Lung (tissue), 12 donors: Measurements from ENCODE around the gene SCEL. TPM values are rescaled to one million over a fixed set of nuclear protein-coding genes. Genes with fewer than 3 reads are reported as not detected.
A peak's percentile ranks its signal among the peaks of the same experiment; 100 is the strongest.

Experiments
- ATAC-seq: fragments of 200-7000 bp; cut with Tn5 transposase; one replicate; pipeline ENCODE4 v1.9.1; 2020; ENCODE audit warnings: moderate number of reproducible peaks; ENCODE audit not compliant: insufficient read depth, low FRiP score
- DNase-seq, 3 donors: peaks; one replicate each; pipeline ENCODE4 v3.0.0-alpha.2; 2013 to 2017
- H3K27ac ChIP-seq, 2 donors: one replicate each; pipeline ENCODE4 v1.5.1; 2013; ENCODE audit warnings: mild to moderate bottlenecking in 2 of 2, moderate library complexity in 2 of 2, control low read depth in 1 of 2, inconsistent platforms in 1 of 2, low read depth in 1 of 2, low read length in 1 of 2
- H3K27me3 ChIP-seq, 3 donors: one replicate each; pipeline ENCODE4 v1.5.1; 2013; ENCODE audit warnings: low read length in 2 of 3; ENCODE audit not compliant: control insufficient read depth in 3 of 3, insufficient read depth in 3 of 3
- H3K36me3 ChIP-seq, 4 donors: one replicate each; pipeline ENCODE4 v1.5.1; 2013; ENCODE audit warnings: low read length in 4 of 4, mild to moderate bottlenecking in 1 of 4, moderate library complexity in 1 of 4; ENCODE audit not compliant: control insufficient read depth in 4 of 4, insufficient read depth in 4 of 4
- H3K4me1 ChIP-seq, 5 donors: one replicate each; pipeline ENCODE4 v1.5.1; 2013; ENCODE audit warnings: low read length in 5 of 5, mild to moderate bottlenecking in 2 of 5, moderate library complexity in 1 of 5; ENCODE audit not compliant: control insufficient read depth in 5 of 5, insufficient read depth in 5 of 5
- H3K4me3 ChIP-seq: one replicate; pipeline ENCODE4 v1.5.1; 2013; ENCODE audit warnings: mild to moderate bottlenecking, control low read depth, moderate library complexity
- H3K9ac ChIP-seq, 2 donors: one replicate each; pipeline ENCODE4 v1.5.1; 2013; ENCODE audit warnings: low read length in 2 of 2, control low read depth in 1 of 2; ENCODE audit not compliant: insufficient read depth in 1 of 2
- H3K9me3 ChIP-seq, 4 donors: one replicate each; pipeline ENCODE4 v1.5.1; 2013; ENCODE audit warnings: low read length in 3 of 4, mild to moderate bottlenecking in 1 of 4, moderate library complexity in 1 of 4; ENCODE audit not compliant: control insufficient read depth in 4 of 4, insufficient read depth in 3 of 4
- CTCF ChIP-seq: IDR thresholded peaks from 2 replicates; pipeline ENCODE4 v1.5.1; 2012; ENCODE audit warnings: mild to moderate bottlenecking; ENCODE audit errors: control extremely low read depth, extremely low read depth
- WGBS, 2 donors: extraction: QIAGEN DNeasy Blood & Tissue Kit; methylation state at CpG; one replicate each; pipeline ENCODE4 v1.1.7; 2013; 5-methylcytosine and 5-hydroxymethylcytosine counted together
- polyA plus RNA-seq, 2 donors: library from polyadenylated mRNA; stranded (reverse); fragments of 200-250 nt; gene quantifications; one replicate each; pipeline ENCODE4 v1.2.1, GENCODE V29; 2013
- total RNA-seq, 2 donors: library from RNA; depleted of rRNA in 1 of 2; stranded (reverse); fragments of >200 nt in 1 of 2; gene quantifications; one replicate each; pipeline ENCODE4 v1.2.1, GENCODE V29; 2014 to 2021
- donor health status: control.
- donor health status: control.
- donor health status: Bipolar disorder and iron deficiency.
- donor health status: healthy.
- donor health status: DM: yes; HTN: yes; CAD: no.

Gene SCEL
- total and polyA plus RNA-seq, 4 donors: 6.0 to 62.1 (median 24.7) TPM

- ATAC-seq (peak; percentile 42), DNase-seq (no peak)
- H3K27ac ChIP-seq: peak overlapping the region in 1 of 2 donors; percentile 79
Observed at GRCh38 chr13:77533875-77534788, 1.4 kb upstream of the SCEL start.

GRCh38 chr13:77536358-77536757 is 852 bp downstream of the SCEL start:
- Histone ChIP-seq H3K27me3 (no peaks in the 10 kb centered on the region), H3K4me1 (peaks cover 0 to 3% (median 0%) of the 10 kb centered on the region in 5 donors), H3K9me3 (no peaks in the 10 kb centered on the region), H3K36me3 (no peaks in the 10 kb centered on the region), H3K27ac (no peak overlapping the region), H3K4me3 (no peak overlapping the region), H3K9ac (no peak overlapping the region)
- TF ChIP-seq CTCF: no peak
- ATAC-seq (no peak), DNase-seq (no peak)

More at GRCh38 chr13:77533875-77534788, 1.4 kb upstream of the SCEL start:
- TF ChIP-seq CTCF: no peak
- Histone ChIP-seq H3K4me3 (no peak overlapping the region), H3K9ac (no peak overlapping the region), H3K9me3 (no peaks in the 10 kb centered on the region), H3K4me1 (no peaks in the 10 kb centered on the region), H3K27me3 (no peaks in the 10 kb centered on the region), H3K36me3 (no peaks in the 10 kb centered on the region)
- 51 to 59% methylated on average over 7 of the region's 7 CpGs for WGBS, 2 donors

GRCh38 chr13:77537289-77537919 is 1.9 kb downstream of the SCEL start:
- H3K27ac ChIP-seq: no peak overlapping the region

More at GRCh38 chr13:77537289-77537919, 1.9 kb downstream of the SCEL start:
- ATAC-seq (peak; percentile 48), DNase-seq (no peak)
- Histone ChIP-seq H3K9me3 (no peaks in the 10 kb centered on the region), H3K4me3 (no peak overlapping the region), H3K36me3 (no peaks in the 10 kb centered on the region), H3K9ac (no peak overlapping the region), H3K27me3 (no peaks in the 10 kb centered on the region), H3K4me1 (peaks cover 0 to 11% (median 0%) of the 10 kb centered on the region in 5 donors)
- 73 to 83% methylated on average over 7 of the region's 7 CpGs for WGBS, 2 donors
- no peak for TF ChIP-seq CTCF
